Activated CD4-positive, alpha-beta memory T cell treated with anti-CD3 and anti-CD28 coated beads, Interleukin-2, amount 10 ng/mL, durations not matched to agents 7 days and 5 days (primary cell): ENCODE results near the gene SULT1B1. TPM values are rescaled to one million over a fixed set of nuclear protein-coding genes. Genes with fewer than 3 reads are reported as not detected.
A peak's percentile ranks its signal among the peaks of the same experiment; 100 is the strongest.

Source experiments
- CTCF ChIA-PET: fragments of 350-600 bp; sonication (Branson Sonifier 250); formaldehyde crosslinking; loops from one replicate; lab custom pipeline; 2021; ENCODE audit warnings: antibody characterized with exemption, inconsistent platforms; lab: Charles Lee
- POLR2A ChIA-PET: fragments of 350-600 bp; sonication (Branson Sonifier 250); formaldehyde crosslinking; loops from one replicate; lab custom pipeline; 2021; ENCODE audit warnings: antibody characterized with exemption; lab: Charles Lee
- DNase-seq: peaks from one replicate; pipeline ENCODE4 v3.0.0-alpha.2; 2020
- H3K27ac Mint-ChIP-seq: one replicate; pipeline ENCODE4 v1.8.0; 2021; ENCODE audit warnings: mild to moderate bottlenecking, mixed read lengths
- H3K27me3 Mint-ChIP-seq: one replicate; pipeline ENCODE4 v1.8.0; 2021; ENCODE audit warnings: mixed read lengths
- H3K36me3 Mint-ChIP-seq: one replicate; pipeline ENCODE4 v1.8.0; 2021; ENCODE audit warnings: low read depth, mixed read lengths
- H3K4me1 Mint-ChIP-seq: one replicate; pipeline ENCODE4 v1.8.0; 2021; ENCODE audit warnings: mixed read lengths
- H3K4me3 Mint-ChIP-seq: one replicate; pipeline ENCODE4 v1.8.0; 2021; ENCODE audit warnings: mild to moderate bottlenecking, mixed read lengths
- H3K9me3 Mint-ChIP-seq: one replicate; pipeline ENCODE4 v1.8.0; 2021; ENCODE audit warnings: mixed read lengths
- total RNA-seq, 2 experiments: library from RNA; stranded (reverse); gene quantifications; one replicate each; pipeline ENCODE4 v1.2.3, GENCODE V29; 2021

Gene SULT1B1
- 1 to 10 TPM; 3.7 to 3.9 TPM for total RNA-seq

DNA sequence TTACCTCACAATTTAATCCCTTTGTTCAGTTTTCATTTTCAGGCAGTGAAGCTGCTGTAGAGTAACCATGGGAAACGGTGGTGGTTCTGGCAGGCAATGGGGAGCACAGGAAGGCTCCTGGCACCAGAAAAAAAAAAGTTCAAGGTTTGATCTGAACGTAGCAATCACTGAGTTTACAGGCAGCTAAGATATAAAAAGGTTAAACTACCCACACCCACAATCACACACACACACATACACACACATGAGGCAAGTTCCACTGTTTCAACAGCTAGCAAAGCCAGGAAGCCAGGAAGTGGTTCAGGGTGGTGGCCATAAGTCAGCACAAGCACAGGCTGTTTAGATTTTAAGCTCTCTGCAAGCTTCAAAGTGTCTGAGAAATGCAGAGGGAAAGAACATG is at the start of gene SULT1B1:
Gene SULT1B1 (minus strand): TSS at position 166 of the 400 bp plus-strand sequence. CDS start 5,403 bp downstream, outside the sequence.
- Mint-ChIP-seq H3K4me3 (peak within 1 kb of the TSS; percentile 69), H3K27me3 (no peaks in the 10 kb centered on the region), H3K27ac (peak within 1 kb of the TSS; percentile 92), H3K36me3 (peaks cover 5% of the 10 kb centered on the region), H3K9me3 (no peaks in the 10 kb centered on the region), H3K4me1 (peaks cover 22% of the 10 kb centered on the region)
- POLR2A ChIA-PET = interaction anchor here (1.1 kb wide), 1 partner anchor 108 kb away, joined by 3 read pairs; no protein-coding TSS in a partner anchor
- peak; percentile 67 for DNase-seq
- CTCF ChIA-PET = interaction anchor here (2.6 kb wide), 1 partner anchor 63 kb away, joined by 7 read pairs; no protein-coding TSS in a partner anchor

- DNase-seq = no peak
- CTCF ChIA-PET = no interaction called here
- Mint-ChIP-seq H3K9me3 (no peaks in the 10 kb centered on the region), H3K36me3 (no peaks in the 10 kb centered on the region), H3K4me1 (no peaks in the 10 kb centered on the region), H3K27me3 (no peaks in the 10 kb centered on the region), H3K4me3 (no peak overlapping the region), H3K27ac (no peak overlapping the region)
- POLR2A ChIA-PET = no interaction called here
Observed at GRCh38 chr4:69800599-69800998, 40.2 kb upstream of the SULT1B1 start.

DNA sequence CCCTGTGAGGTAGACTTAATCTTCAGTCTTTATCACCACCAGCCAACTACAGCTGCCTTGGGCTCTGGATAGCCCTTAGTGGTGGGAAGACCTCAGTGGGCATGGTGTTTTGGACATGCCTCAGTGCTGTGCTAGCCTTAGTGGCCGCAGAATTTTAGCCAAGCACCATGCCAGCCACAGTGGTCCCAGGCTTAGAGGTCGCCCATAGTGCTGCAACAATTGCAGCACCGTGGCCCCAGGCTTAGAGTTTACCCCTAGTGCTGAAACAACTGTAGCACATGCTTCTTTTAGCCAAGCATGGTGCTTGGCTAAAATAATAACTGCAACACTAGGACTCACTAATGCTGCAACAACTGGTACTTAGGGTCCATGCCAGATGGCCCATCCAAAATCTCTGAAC is 38.9 kb upstream of the SULT1B1 start:
- no peaks in the 10 kb centered on the region for H3K36me3 Mint-ChIP-seq
- H3K27ac Mint-ChIP-seq = no peak overlapping the region
- POLR2A ChIA-PET = no interaction called here
- CTCF ChIA-PET = no interaction called here
- no peaks in the 10 kb centered on the region for H3K27me3 Mint-ChIP-seq
- H3K4me3 Mint-ChIP-seq = no peak overlapping the region
- DNase-seq = no peak
- H3K4me1 Mint-ChIP-seq = no peaks in the 10 kb centered on the region
- no peaks in the 10 kb centered on the region for H3K9me3 Mint-ChIP-seq

GRCh38 chr4:69793732-69794131 is 33.3 kb upstream of the SULT1B1 start:
- H3K9me3 Mint-ChIP-seq = no peaks in the 10 kb centered on the region
- ChIA-PET CTCF (no interaction called here), POLR2A (no interaction called here)
- no peaks in the 10 kb centered on the region for H3K27me3 Mint-ChIP-seq
- H3K4me3 Mint-ChIP-seq = no peak overlapping the region
- no peak overlapping the region for H3K27ac Mint-ChIP-seq
- no peak for DNase-seq
- H3K4me1 Mint-ChIP-seq = no peaks in the 10 kb centered on the region
- H3K36me3 Mint-ChIP-seq = no peaks in the 10 kb centered on the region

- H3K36me3 Mint-ChIP-seq = no peaks in the 10 kb centered on the region
Observed at GRCh38 chr4:69787879-69788278, 27.5 kb upstream of the SULT1B1 start.

GRCh38 chr4:69786547-69786946 is 26.1 kb upstream of the SULT1B1 start:
- POLR2A ChIA-PET = no interaction called here
- Mint-ChIP-seq H3K36me3 (no peaks in the 10 kb centered on the region), H3K4me3 (no peak overlapping the region), H3K9me3 (peaks cover 7% of the 10 kb centered on the region), H3K27ac (no peak overlapping the region), H3K4me1 (no peaks in the 10 kb centered on the region), H3K27me3 (no peaks in the 10 kb centered on the region)
- DNase-seq = no peak
- CTCF ChIA-PET = no interaction called here

More at GRCh38 chr4:69787879-69788278, 27.5 kb upstream of the SULT1B1 start:
- H3K27ac Mint-ChIP-seq = no peak overlapping the region
- no peak overlapping the region for H3K4me3 Mint-ChIP-seq
- no peaks in the 10 kb centered on the region for H3K27me3 Mint-ChIP-seq
- ChIA-PET CTCF (no interaction called here), POLR2A (no interaction called here)
- no peak for DNase-seq
- H3K9me3 Mint-ChIP-seq = peaks cover 4% of the 10 kb centered on the region
- H3K4me1 Mint-ChIP-seq = no peaks in the 10 kb centered on the region

DNA sequence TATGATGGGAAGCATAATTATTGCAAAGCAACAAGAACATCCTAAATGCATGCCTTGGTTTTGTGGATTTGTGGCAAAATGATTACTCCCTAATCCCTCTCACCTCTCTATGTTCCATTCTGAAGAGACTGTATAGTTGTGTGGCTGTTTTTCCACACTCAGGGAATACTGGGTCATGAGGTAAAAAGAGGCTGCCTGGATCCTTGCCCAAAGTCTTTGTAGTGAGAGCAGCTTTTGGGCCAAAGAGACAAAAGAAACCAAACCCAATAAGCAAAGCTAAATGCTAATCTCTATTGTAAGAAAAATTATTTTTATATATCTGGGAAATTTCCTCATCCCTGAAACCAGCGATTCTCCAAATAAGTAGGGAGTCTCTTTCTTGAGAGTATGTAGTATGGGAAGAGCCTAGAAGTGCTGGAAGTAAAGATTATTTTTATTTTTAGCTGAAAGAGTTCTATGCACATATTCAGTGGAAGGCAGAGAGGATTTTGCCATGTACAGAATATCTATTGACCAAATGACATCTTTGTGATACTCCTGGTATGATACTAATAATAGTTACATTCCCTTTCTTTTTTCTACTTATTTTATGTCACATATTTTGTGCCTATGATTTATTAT is 24.9 kb upstream of the SULT1B1 start:
- H3K4me3 Mint-ChIP-seq = no peak overlapping the region
- no peaks in the 10 kb centered on the region for H3K27me3 Mint-ChIP-seq
- no peaks in the 10 kb centered on the region for H3K36me3 Mint-ChIP-seq
- no peak overlapping the region for H3K27ac Mint-ChIP-seq
- H3K9me3 Mint-ChIP-seq = peaks cover 7% of the 10 kb centered on the region
- H3K4me1 Mint-ChIP-seq = no peaks in the 10 kb centered on the region
- POLR2A ChIA-PET = no interaction called here
- CTCF ChIA-PET = no interaction called here
- no peak for DNase-seq

DNA sequence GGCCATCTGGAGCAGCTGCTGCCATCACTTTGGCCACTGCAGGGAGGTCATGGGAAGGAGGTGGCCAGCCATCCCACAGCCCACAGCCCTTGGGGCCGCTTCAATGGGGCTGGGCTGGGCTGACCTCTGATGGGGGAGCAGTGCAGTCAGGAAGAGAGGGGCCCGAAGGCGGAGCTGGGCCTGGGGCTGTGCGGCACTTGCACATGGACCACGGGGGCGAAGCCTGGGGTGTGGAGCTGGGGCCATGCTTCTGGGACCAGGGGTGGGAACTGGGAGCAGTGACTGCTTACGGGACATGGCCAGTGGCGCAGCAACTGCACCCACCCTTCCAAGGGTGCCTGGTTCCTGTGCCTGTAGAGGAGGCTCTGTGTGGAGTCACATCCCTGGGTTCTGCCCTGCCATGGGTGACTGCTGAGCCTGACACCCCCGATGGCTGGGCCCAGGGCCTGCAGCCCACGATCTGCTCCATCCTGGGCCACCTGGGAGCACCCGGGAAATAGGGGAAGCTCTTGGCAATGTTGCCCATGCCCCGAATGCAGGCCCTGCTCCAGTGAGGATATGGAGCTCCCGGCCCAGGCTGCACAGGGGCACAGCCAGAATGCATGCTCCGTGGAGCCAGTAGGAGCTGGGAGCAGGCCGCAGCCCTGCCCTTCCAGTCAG is 22.4 kb upstream of the SULT1B1 start:
- DNase-seq = no peak
- H3K27me3 Mint-ChIP-seq = no peaks in the 10 kb centered on the region
- H3K36me3 Mint-ChIP-seq = no peaks in the 10 kb centered on the region
- no peak overlapping the region for H3K27ac Mint-ChIP-seq
- no peak overlapping the region for H3K4me3 Mint-ChIP-seq
- peaks cover 7% of the 10 kb centered on the region for H3K9me3 Mint-ChIP-seq
- H3K4me1 Mint-ChIP-seq = no peaks in the 10 kb centered on the region
- ChIA-PET POLR2A (no interaction called here), CTCF (no interaction called here)

GRCh38 chr4:69781458-69782418 is 21.3 kb upstream of the SULT1B1 start:
- Mint-ChIP-seq H3K36me3 (no peaks in the 10 kb centered on the region), H3K4me3 (no peak overlapping the region), H3K4me1 (no peaks in the 10 kb centered on the region), H3K9me3 (peaks cover 7% of the 10 kb centered on the region), H3K27ac (no peak overlapping the region), H3K27me3 (no peaks in the 10 kb centered on the region)
- DNase-seq = no peak
- CTCF ChIA-PET = no interaction called here
- POLR2A ChIA-PET = no interaction called here

GRCh38 chr4:69780141-69780540 is 19.7 kb upstream of the SULT1B1 start:
- DNase-seq = no peak
- H3K4me1 Mint-ChIP-seq = no peaks in the 10 kb centered on the region
- H3K36me3 Mint-ChIP-seq = no peaks in the 10 kb centered on the region
- ChIA-PET POLR2A (no interaction called here), CTCF (no interaction called here)
- peaks cover 7% of the 10 kb centered on the region for H3K9me3 Mint-ChIP-seq
- H3K27me3 Mint-ChIP-seq = no peaks in the 10 kb centered on the region
- H3K27ac Mint-ChIP-seq = no peak overlapping the region
- no peak overlapping the region for H3K4me3 Mint-ChIP-seq

- ChIA-PET POLR2A (no interaction called here), CTCF (no interaction called here)
- Mint-ChIP-seq H3K27ac (no peak overlapping the region), H3K27me3 (no peaks in the 10 kb centered on the region), H3K4me1 (no peaks in the 10 kb centered on the region), H3K36me3 (no peaks in the 10 kb centered on the region), H3K9me3 (no peaks in the 10 kb centered on the region), H3K4me3 (no peak overlapping the region)
- DNase-seq = no peak
Observed at GRCh38 chr4:69776696-69777095, 16.3 kb upstream of the SULT1B1 start.

- no peak overlapping the region for H3K4me3 Mint-ChIP-seq
- no peaks in the 10 kb centered on the region for H3K9me3 Mint-ChIP-seq
- H3K4me1 Mint-ChIP-seq = no peaks in the 10 kb centered on the region
- H3K27ac Mint-ChIP-seq = no peak overlapping the region
- no peaks in the 10 kb centered on the region for H3K36me3 Mint-ChIP-seq
- CTCF ChIA-PET = no interaction called here
- no peak for DNase-seq
- no peaks in the 10 kb centered on the region for H3K27me3 Mint-ChIP-seq
- POLR2A ChIA-PET = no interaction called here
Observed at GRCh38 chr4:69775321-69775867, 15.0 kb upstream of the SULT1B1 start.

GRCh38 chr4:69773484-69773883 is 13.1 kb upstream of the SULT1B1 start:
- no peak for DNase-seq
- CTCF ChIA-PET = no interaction called here
- POLR2A ChIA-PET = no interaction called here
- Mint-ChIP-seq H3K4me3 (no peak overlapping the region), H3K27me3 (no peaks in the 10 kb centered on the region), H3K9me3 (no peaks in the 10 kb centered on the region), H3K4me1 (no peaks in the 10 kb centered on the region), H3K27ac (no peak overlapping the region), H3K36me3 (no peaks in the 10 kb centered on the region)
